Measurements from ENCODE around the gene MTMR2.
"Not testable (repeated sequence)": the region's sequence is repeated elsewhere in the genome, so short reads cannot be mapped to it uniquely, and the experiment has no call there.

- TF ChIP-seq YY1 (IDR thresholded peaks at IDR 0.05; ENCODE audit: insufficient read depth, insufficient read length); ZNF274 (IDR thresholded peaks at IDR 0.05; ENCODE audit: low read depth, low read length); SUZ12 (IDR thresholded peaks at IDR 0.05; ENCODE audit: extremely low read depth, insufficient read depth, insufficient read length): not testable (repeated sequence)
Observed at GRCh38 chr11:95811052-95811451, 112.9 kb downstream of the MTMR2 start.
